ENCODE results near the gene FLNB. TPM values are rescaled to one million over a fixed set of nuclear protein-coding genes. Genes with fewer than 3 reads are reported as not detected.

The FLNB gene
- total RNA-seq, 1 donor from 2014 or later: 75.4 TPM

DNA sequence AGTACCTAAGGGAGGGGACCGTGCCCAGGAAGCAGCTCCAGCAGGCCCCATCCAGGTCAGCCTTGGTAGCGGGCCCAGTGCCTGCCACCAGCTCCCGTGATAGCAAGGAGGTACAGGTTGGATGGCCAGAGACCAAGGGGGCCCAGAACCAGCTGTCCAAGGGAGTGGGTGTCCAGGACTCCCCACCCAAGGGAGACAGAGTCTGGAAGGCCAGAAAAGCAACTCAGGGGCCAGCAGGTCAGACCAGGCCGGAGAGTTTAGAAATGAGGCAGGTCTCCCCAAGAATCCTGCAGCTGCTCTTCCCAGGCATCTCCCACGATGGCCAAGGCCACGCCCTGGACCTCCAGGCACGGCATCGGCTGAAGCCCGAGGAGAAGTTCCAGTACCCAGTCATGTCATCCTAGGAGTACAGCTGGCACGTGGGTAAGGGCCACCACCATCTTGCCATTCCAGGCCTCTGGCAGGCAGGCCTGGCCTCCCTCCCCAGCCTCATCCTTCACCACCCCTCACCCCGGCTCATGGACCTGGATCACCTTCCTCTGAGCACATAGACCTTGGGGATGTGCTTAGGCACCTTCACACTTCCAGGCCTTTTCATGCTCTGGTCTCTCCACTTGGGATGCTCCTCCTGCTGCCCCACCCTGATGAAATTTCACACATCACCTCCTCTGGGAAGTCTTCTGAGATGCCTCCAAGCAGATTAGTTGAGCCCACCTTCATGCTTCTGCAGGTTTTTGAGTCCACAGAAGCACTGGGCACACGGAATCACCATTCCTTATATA, 172.1 kb downstream of the FLNB start:
- TF ChIP-seq, protein P1, sequence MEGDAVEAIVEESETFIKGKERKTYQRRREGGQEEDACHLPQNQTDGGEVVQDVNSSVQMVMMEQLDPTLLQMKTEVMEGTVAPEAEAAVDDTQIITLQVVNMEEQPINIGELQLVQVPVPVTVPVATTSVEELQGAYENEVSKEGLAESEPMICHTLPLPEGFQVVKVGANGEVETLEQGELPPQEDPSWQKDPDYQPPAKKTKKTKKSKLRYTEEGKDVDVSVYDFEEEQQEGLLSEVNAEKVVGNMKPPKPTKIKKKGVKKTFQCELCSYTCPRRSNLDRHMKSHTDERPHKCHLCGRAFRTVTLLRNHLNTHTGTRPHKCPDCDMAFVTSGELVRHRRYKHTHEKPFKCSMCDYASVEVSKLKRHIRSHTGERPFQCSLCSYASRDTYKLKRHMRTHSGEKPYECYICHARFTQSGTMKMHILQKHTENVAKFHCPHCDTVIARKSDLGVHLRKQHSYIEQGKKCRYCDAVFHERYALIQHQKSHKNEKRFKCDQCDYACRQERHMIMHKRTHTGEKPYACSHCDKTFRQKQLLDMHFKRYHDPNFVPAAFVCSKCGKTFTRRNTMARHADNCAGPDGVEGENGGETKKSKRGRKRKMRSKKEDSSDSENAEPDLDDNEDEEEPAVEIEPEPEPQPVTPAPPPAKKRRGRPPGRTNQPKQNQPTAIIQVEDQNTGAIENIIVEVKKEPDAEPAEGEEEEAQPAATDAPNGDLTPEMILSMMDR (IDR thresholded peaks at IDR 0.05; ENCODE audit: partially characterized antibody, unreplicated experiment): no peak
- no peak overlapping the region for H3K27ac Mint-ChIP-seq (ENCODE audit: unreplicated experiment)
- no peaks in the 10 kb centered on the region for H3K4me1 Mint-ChIP-seq (ENCODE audit: low read depth, unreplicated experiment)
- DNase-seq: no peak
- H3K4me3 Mint-ChIP-seq (ENCODE audit: unreplicated experiment): no peak overlapping the region
- peaks cover 2% of the 10 kb centered on the region for H3K9me3 Mint-ChIP-seq (ENCODE audit: unreplicated experiment)
- peaks cover 8% of the 10 kb centered on the region for H3K27me3 Mint-ChIP-seq (ENCODE audit: unreplicated experiment)
- no peaks in the 10 kb centered on the region for H3K36me3 Mint-ChIP-seq (ENCODE audit: unreplicated experiment)

DNA sequence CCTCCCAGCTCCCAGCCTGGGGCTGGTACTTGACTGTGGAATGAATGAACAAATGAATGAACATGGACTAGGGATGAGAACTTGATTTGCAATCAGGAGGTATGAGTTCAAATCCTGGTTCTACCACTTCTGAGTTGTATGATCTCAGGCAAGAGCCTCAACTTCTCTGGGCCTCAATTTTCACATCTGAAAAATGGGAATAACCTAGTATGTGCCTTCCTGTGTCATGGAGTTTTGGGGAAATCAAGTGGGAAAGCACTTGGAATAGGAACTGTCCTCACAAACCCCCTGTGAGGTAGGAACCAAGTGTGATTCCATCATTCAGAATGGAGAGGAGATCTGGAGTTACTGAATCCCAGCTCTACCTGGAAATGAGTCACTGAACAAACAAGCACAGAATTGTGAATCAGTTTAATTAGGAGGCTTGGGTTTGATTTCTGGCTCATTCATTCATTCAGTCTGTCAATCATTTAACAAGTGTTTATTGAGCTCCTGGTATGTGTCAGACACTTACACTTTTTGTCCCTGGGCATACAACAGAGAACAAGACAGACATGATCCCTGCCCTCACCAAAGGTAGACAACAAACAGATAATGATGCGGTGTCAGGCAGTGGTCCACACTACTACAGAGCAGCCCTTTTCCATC, 172.8 kb downstream of the FLNB start:
- Mint-ChIP-seq H3K9me3 (ENCODE audit: unreplicated experiment) (peaks cover 2% of the 10 kb centered on the region), H3K27ac (ENCODE audit: unreplicated experiment) (no peak overlapping the region), H3K27me3 (ENCODE audit: unreplicated experiment) (peaks cover 8% of the 10 kb centered on the region), H3K36me3 (ENCODE audit: unreplicated experiment) (no peaks in the 10 kb centered on the region), H3K4me3 (ENCODE audit: unreplicated experiment) (no peak overlapping the region), H3K4me1 (ENCODE audit: low read depth, unreplicated experiment) (peaks cover 3% of the 10 kb centered on the region)
- no peak for DNase-seq
- TF ChIP-seq, protein P1 (IDR thresholded peaks at IDR 0.05; ENCODE audit: partially characterized antibody, unreplicated experiment): no peak

DNA sequence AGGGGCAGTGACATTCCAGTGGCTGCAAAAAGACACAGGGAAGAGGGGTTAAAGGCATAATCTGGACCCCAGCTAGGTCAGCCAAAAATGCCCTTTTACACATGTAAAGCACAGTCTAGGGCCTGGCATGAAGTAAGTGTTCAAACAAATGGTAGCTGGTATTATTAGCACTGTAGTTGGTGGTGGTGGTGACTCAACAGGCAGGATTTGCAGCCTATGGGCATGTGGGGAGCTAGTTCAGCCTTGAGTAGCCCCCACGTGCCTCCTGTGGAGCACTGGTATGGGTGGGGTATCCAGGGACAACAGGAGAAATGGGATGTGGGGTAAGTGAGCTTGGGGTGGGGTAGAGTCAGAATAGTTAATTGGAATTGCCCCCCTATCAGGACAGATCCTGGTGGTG, 175.0 kb downstream of the FLNB start:
- peaks cover 9% of the 10 kb centered on the region for H3K4me1 Mint-ChIP-seq (ENCODE audit: low read depth, unreplicated experiment)
- H3K27me3 Mint-ChIP-seq (ENCODE audit: unreplicated experiment): peaks cover 8% of the 10 kb centered on the region
- no peak overlapping the region for H3K27ac Mint-ChIP-seq (ENCODE audit: unreplicated experiment)
- no peaks in the 10 kb centered on the region for H3K9me3 Mint-ChIP-seq (ENCODE audit: unreplicated experiment)
- H3K4me3 Mint-ChIP-seq (ENCODE audit: unreplicated experiment): no peak overlapping the region
- no peak for DNase-seq
- TF ChIP-seq, protein P1 (IDR thresholded peaks at IDR 0.05; ENCODE audit: partially characterized antibody, unreplicated experiment): no peak
- H3K36me3 Mint-ChIP-seq (ENCODE audit: unreplicated experiment): no peaks in the 10 kb centered on the region

DNA sequence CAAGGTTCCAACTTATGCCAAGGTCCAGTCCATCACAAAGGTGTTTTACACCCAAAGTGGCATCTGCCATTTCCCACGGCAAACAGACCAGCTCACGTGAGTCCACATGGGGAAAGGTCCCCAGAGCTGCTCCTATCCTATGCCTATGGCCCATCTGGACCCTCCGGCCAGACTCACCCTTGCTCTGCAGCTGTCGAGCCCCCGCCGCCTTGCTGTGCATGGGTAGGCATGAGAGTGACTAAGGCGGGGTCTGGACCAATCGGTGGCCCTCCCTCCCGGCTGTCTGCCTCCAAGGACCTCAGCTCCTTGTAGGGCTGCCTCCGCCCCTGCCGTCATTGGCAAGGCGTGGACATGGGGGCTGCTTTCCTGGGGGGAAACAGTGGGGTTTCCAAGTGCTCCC, 175.7 kb downstream of the FLNB start:
- H3K4me1 Mint-ChIP-seq (ENCODE audit: low read depth, unreplicated experiment): peaks cover 16% of the 10 kb centered on the region
- no peaks in the 10 kb centered on the region for H3K9me3 Mint-ChIP-seq (ENCODE audit: unreplicated experiment)
- peaks cover 8% of the 10 kb centered on the region for H3K27me3 Mint-ChIP-seq (ENCODE audit: unreplicated experiment)
- H3K4me3 Mint-ChIP-seq (ENCODE audit: unreplicated experiment): no peak overlapping the region
- H3K27ac Mint-ChIP-seq (ENCODE audit: unreplicated experiment): no peak overlapping the region
- H3K36me3 Mint-ChIP-seq (ENCODE audit: unreplicated experiment): no peaks in the 10 kb centered on the region
- no peak for DNase-seq
- TF ChIP-seq, protein P1 (IDR thresholded peaks at IDR 0.05; ENCODE audit: partially characterized antibody, unreplicated experiment): no peak
